HepG2 (cell line): Measurements from ENCODE around the gene IER2. TPM values are rescaled to one million over a fixed set of nuclear protein-coding genes. Genes with fewer than 3 reads are reported as not detected.

ENCODE experiments used
- AGO2 ChIP-seq: fragments of 200-400 bp; formaldehyde crosslinking; optimal IDR thresholded peaks from 2 replicates; pipeline ENCODE3; 2017; ENCODE audit warnings: mild to moderate bottlenecking, low read depth, low read length, moderate library complexity
- ETV6 ChIP-seq: sonication (generic); formaldehyde crosslinking; conservative IDR thresholded peaks from 2 replicates; pipeline ENCODE4 v1.4.0; 2020; ENCODE audit warnings: missing genetic modification reagents
- HNRNPUL1 ChIP-seq: fragments of 200-400 bp; formaldehyde crosslinking; IDR thresholded peaks from 2 replicates; pipeline ENCODE4 v1.6.1; 2017; ENCODE audit warnings: low read depth, mild to moderate bottlenecking, low read length, moderate library complexity
- MXD4 ChIP-seq: IDR thresholded peaks from 2 replicates; pipeline ENCODE4 v1.6.1; 2016; ENCODE audit warnings: mild to moderate bottlenecking, missing biosample characterization, missing genetic modification reagents
- MXI1 ChIP-seq: IDR thresholded peaks from 3 replicates; pipeline ENCODE4 v1.6.1; 2012; ENCODE audit warnings: low read depth, low read length, inconsistent platforms, borderline replicate concordance
- NR2F6 ChIP-seq, 2 experiments: IDR thresholded peaks; 2 replicates each; pipeline ENCODE4 v1.6.1; 2016; ENCODE audit warnings: antibody characterized with exemption in 1 of 2, mild to moderate bottlenecking in 1 of 2
- SRY ChIP-seq: sonication (generic); formaldehyde crosslinking; IDR thresholded peaks from 2 replicates; pipeline ENCODE4 v1.8.0; 2022; ENCODE audit warnings: mild to moderate bottlenecking, missing genetic modification reagents
- ZHX1 ChIP-seq: sonication (generic); formaldehyde crosslinking; IDR thresholded peaks from 2 replicates; pipeline ENCODE4 v1.8.1; 2022; ENCODE audit warnings: low read depth, mild to moderate bottlenecking, missing genetic modification reagents
- ZKSCAN5 ChIP-seq: sonication (generic); formaldehyde crosslinking; IDR thresholded peaks from 2 replicates; pipeline ENCODE4 v1.5.1; 2020; ENCODE audit warnings: mild to moderate bottlenecking, missing genetic modification reagents
- ZMYM3 ChIP-seq: sonication (generic); formaldehyde crosslinking; IDR thresholded peaks from 2 replicates; pipeline ENCODE4 v1.5.1; 2020; ENCODE audit warnings: mild to moderate bottlenecking, missing genetic modification reagents
- ZNF136 ChIP-seq: sonication (generic); formaldehyde crosslinking; IDR thresholded peaks from 2 replicates; pipeline ENCODE4 v1.8.1; 2022; ENCODE audit warnings: low read depth, mild to moderate bottlenecking, moderate library complexity, missing genetic modification reagents
- ZNF143 ChIP-seq: sonication (generic); formaldehyde crosslinking; IDR thresholded peaks from 2 replicates; pipeline ENCODE4 v1.4.0; 2020; ENCODE audit warnings: missing genetic modification reagents
- ZNF225 ChIP-seq: sonication (generic); formaldehyde crosslinking; IDR thresholded peaks from 2 replicates; pipeline ENCODE4 v1.4.0; 2020; ENCODE audit warnings: mild to moderate bottlenecking, missing genetic modification reagents
- ZNF362 ChIP-seq: sonication (generic); formaldehyde crosslinking; IDR thresholded peaks from 2 replicates; pipeline ENCODE4 v1.4.0; 2020; ENCODE audit warnings: missing genetic modification reagents, mild to moderate bottlenecking, borderline replicate concordance
- ZNF598 ChIP-seq: sonication (generic); formaldehyde crosslinking; IDR thresholded peaks from 2 replicates; pipeline ENCODE4 v1.5.1; 2020; ENCODE audit warnings: mild to moderate bottlenecking, missing genetic modification reagents, borderline replicate concordance
- ZNF691 ChIP-seq: sonication (generic); formaldehyde crosslinking; IDR thresholded peaks from 2 replicates; pipeline ENCODE4 v1.4.0; 2020; ENCODE audit warnings: missing genetic modification reagents, low read depth, mild to moderate bottlenecking, borderline replicate concordance
- ZNF784 ChIP-seq: sonication (generic); formaldehyde crosslinking; IDR thresholded peaks from 2 replicates; pipeline ENCODE4 v1.5.1; 2020; ENCODE audit warnings: missing genetic modification reagents, mild to moderate bottlenecking, borderline replicate concordance
- ZZZ3 ChIP-seq: sonication (generic); formaldehyde crosslinking; IDR thresholded peaks from 2 replicates; pipeline ENCODE4 v1.4.0; 2020; ENCODE audit warnings: missing genetic modification reagents, mild to moderate bottlenecking, borderline replicate concordance
- polyA plus RNA-seq, 8 experiments: library from polyadenylated mRNA; depleted of rRNA in 3 of 8; stranded (reverse) in 7 of 8; unstranded in 1 of 8; fragments of >200 nt; fragmentation: Illumina TruSeq in 4 of 8; extraction: Trizol in 4 of 8; gene quantifications; 2 replicates each; pipeline versions ENCODE4 v1.2.1 to v1.2.3, GENCODE V29; 2011 to 2016; ENCODE audit warnings: low read depth in 4 of 8, missing spikeins in 1 of 8, mixed read lengths in 1 of 8; ENCODE audit not compliant: insufficient read depth in 1 of 8
- total RNA-seq, 5 experiments: library from RNA; depleted of rRNA; stranded (reverse); fragments of >200 nt; fragmentation: Illumina TruSeq; extraction: Trizol; gene quantifications; 2 replicates each; pipeline ENCODE4 v1.2.3, GENCODE V29; 2016; ENCODE audit warnings: low read depth in 1 of 5
- TF ChIP-seq, protein P1 (sequence below), 2 experiments: sonication (generic) in 1 of 2; formaldehyde crosslinking in 1 of 2; IDR thresholded peaks; 2 replicates each; pipeline versions ENCODE4 v1.4.0 to v1.6.1; 2018 to 2020; ENCODE audit warnings: missing genetic modification reagents in 2 of 2, borderline replicate concordance in 1 of 2, low read depth in 1 of 2, mild to moderate bottlenecking in 1 of 2, missing biosample characterization in 1 of 2

Gene IER2
- total and polyA plus RNA-seq, 2 of the 13 experiments (the other 11 are each of a cell fraction or from before 2014, with no cell fraction given), result 10.1 to 14.3 TPM

- no peak for TF ChIP-seq ETV6 (CRISPR knock-in tag)
- TF ChIP-seq MXD4 (CRISPR knock-in tag), result peak; percentile 98
- TF ChIP-seq ZKSCAN5 (CRISPR knock-in tag), result no peak
- TF ChIP-seq AGO2, result no peak
- TF ChIP-seq ZNF598 (CRISPR knock-in tag), result 0 out of 2 replicates have a peak, but pooled peaks have one; percentile 61
- TF ChIP-seq SRY (CRISPR knock-in tag), result 0 out of 2 replicates have a peak, but pooled peaks have one; percentile 38
- TF ChIP-seq HNRNPUL1, result no peak
- 0 out of 2 replicates have a peak, but pooled peaks have one; percentile 30 for TF ChIP-seq ZNF143 (CRISPR knock-in tag)
- TF ChIP-seq ZNF784, result 0 out of 2 replicates have a peak, but pooled peaks have one; percentile 58
- TF ChIP-seq ZMYM3 (CRISPR knock-in tag), result peak; percentile 99
- TF ChIP-seq ZNF136 (CRISPR knock-in tag), result peak; percentile 52; the same call in 1 of the 2 replicates
- peak; percentile 40; the same call in 1 of the 2 replicates for TF ChIP-seq ZNF225
- TF ChIP-seq MXI1, result peak; percentile 100
- TF ChIP-seq ZZZ3, result 0 out of 2 replicates have a peak, but pooled peaks have one; percentile 42
- TF ChIP-seq NR2F6 (IDR thresholded peaks at IDR 0.05), result 0 out of 2 replicates have a peak, but pooled peaks have one; percentile 11
- 0 out of 2 replicates have a peak, but pooled peaks have one; percentile 8 for TF ChIP-seq NR2F6 (CRISPR knock-in tag; IDR thresholded peaks at IDR 0.05)
- TF ChIP-seq ZNF691 (CRISPR knock-in tag), result 0 out of 2 replicates have a peak, but pooled peaks have one; percentile 74
- TF ChIP-seq, protein P1, sequence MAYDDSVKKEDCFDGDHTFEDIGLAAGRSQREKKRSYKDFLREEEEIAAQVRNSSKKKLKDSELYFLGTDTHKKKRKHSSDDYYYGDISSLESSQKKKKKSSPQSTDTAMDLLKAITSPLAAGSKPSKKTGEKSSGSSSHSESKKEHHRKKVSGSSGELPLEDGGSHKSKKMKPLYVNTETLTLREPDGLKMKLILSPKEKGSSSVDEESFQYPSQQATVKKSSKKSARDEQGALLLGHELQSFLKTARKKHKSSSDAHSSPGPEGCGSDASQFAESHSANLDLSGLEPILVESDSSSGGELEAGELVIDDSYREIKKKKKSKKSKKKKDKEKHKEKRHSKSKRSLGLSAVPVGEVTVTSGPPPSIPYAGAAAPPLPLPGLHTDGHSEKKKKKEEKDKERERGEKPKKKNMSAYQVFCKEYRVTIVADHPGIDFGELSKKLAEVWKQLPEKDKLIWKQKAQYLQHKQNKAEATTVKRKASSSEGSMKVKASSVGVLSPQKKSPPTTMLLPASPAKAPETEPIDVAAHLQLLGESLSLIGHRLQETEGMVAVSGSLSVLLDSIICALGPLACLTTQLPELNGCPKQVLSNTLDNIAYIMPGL (CRISPR knock-in tag; IDR thresholded peaks at IDR 0.05; ENCODE audit: borderline replicate concordance in 1 of 2, low read depth in 1 of 2), result peak; percentile 55 to 60; a peak in 2 of 4 replicates
- peak; percentile 13; the same call in 1 of the 2 replicates for TF ChIP-seq ZNF362
- TF ChIP-seq ZHX1 (CRISPR knock-in tag), result no peak
Observed at GRCh38 chr19:13116282-13117175, 33.7 kb upstream of the IER2 start, which contains the start of gene TRMT1 (continued).
